Activated CD4-positive, CD25-positive, alpha-beta regulatory T cell treated with anti-CD3 and anti-CD28 coated beads, Interleukin-2, amount 50 U/mL, for 72 hours (primary cell): ENCODE measurements around the gene RANBP17.

Source experiments
- DNase-seq: peaks from one replicate; pipeline ENCODE4 v3.0.0; 2021

The RANBP17 gene

GRCh38 chr5:171306781-171307591, 445.2 kb downstream of the RANBP17 start:
- DNase-seq: no peak

GRCh38 chr5:171307789-171308452, 446.1 kb downstream of the RANBP17 start:
- DNase-seq: no peak

DNA sequence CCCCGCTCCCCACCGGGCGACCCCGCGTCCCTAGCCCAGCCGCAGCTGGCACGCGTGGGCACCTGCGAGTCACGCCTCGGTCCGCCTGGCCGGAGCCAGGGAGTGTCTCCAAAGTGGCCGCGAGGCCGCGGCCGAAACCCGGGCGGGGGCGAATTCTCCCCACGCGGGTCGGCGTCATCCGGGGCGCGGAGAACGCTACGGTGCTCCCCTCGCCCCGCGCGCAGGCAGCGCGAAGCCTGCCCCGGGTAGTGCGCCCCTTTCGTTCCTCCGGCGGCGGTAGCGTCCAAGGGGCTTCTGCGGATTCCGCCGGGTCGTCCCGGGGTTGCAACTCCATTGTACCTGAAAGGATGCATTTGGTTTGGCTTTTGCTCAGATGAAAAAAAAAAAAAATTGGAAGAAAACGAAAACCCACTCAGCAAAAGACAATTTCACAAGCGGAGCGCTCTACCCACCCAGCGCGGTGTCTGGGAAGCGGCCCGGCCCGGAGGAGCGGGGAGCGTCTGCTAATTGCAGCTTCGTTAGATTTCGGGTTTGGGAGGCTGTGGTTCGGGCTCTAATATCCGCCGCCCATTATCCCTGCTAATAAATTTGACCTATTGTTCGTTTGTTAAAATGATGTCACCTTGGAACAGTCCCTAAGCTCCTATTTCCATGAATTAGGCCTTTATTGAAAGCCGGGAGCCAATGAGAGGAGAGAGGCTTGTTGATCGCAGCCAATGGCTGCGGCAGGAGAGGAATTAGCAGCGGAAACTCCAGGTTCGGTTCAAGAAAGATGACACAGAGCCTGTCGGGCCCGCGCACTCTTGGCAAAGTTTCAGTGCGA, 446.8 kb downstream of the RANBP17 start, which contains the start of gene TLX3:
TSS of gene TLX3 (plus strand) at position 796 of the 823 bp plus-strand sequence. CDS start 118 bp downstream, outside the sequence.
- DNase-seq: no peak

GRCh38 chr5:171309276-171310211, 447.7 kb downstream of the RANBP17 start:
- no peak for DNase-seq

- no peak for DNase-seq
Measured at GRCh38 chr5:171310212-171310818, 448.5 kb downstream of the RANBP17 start.

DNA sequence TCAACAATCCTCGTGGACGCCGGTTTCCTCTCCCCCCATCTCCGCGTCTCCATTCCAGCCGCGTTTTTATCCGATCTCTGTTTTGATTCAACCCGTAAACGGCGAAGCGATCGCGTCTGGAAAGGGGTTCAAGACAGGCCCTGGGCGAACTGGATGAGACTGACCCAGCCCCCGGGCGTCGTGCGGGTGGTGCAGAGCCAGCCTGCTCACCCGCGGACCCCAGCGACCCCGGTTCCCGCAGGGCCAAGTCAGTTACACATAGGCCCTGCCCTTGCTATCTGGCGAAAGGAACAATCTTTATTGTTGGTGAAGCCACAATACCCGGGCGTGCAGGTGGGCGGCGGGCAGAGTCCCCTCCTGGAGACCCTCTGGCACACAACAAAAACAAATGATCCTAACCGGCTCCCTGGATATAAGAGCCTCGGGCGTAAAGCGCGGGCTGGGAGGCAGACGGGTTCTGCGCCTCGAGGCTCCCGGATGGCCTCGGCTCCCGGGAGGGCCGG, 449.1 kb downstream of the RANBP17 start:
- no peak for DNase-seq

DNA sequence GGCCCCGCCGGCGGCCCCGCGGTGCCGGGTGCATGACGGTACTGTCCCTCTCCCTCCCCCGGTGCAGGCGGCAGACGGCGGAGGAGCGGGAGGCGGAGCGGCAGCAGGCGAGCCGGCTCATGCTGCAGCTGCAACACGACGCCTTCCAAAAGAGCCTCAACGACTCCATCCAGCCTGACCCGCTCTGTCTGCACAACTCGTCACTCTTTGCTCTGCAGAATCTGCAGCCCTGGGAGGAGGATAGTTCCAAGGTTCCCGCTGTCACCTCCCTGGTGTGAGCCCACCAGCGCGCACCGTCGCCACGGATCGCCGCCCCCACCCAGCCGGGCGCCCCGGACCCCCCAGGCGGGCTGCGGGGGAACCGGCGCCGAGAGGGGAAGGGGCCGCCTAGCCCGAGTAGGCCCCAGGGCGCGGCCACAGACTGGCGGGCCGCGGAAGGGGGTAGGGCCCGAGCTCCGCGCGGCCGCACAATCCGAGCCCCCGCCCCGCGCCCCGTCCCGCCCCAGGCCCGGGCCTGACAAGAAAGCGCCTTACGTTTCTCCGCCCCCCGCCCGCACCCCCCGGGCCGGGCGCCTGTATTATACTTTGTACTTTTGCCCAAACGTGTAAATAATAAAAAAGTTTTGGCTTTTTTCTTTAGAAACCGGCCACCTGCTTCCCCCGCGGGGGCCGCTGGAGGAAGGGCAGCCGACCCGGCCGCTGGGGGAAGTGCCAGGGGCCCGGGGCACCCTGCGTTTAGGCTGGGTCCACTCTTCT, 449.7 kb downstream of the RANBP17 start:
- no peak for DNase-seq

- no peak for DNase-seq
Measured at GRCh38 chr5:171312129-171312974, 450.5 kb downstream of the RANBP17 start.

DNA sequence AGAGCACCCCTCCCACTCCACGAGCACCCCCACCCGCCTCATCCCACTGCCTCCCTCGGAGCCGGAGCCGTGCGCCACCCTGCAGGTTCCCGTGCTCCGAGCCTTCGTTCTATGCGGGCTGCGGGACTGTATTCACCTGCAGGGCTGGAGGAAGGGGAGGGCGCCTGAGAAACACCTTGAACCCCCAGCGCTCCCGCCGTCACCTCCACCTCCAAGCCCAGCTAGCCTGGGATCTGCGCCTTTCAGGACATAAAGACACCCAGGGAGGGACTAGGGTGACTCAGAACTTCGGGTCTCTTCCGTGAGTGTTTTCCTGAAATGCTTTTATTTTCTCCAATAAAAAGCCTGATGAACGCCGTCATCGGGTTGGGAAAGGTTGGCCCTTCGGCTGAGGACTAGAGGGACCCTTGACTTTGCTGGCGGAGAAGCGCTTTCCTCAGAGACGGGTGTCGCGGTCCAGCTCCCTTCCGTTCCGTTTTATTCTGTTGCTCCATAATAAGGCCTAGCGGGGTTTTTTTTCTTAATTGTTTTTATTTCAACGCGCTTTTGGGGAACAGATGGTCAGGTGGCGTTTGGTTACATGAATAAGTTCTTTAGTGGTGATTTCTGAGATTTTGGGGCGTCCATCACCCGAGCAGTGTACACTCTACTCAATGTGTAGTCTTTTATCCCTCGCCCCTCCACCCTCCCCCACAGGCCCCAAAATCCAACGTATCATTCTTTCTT, 451.8 kb downstream of the RANBP17 start:
- no peak for DNase-seq

- DNase-seq: no peak
Measured at GRCh38 chr5:171314728-171315385, 453.0 kb downstream of the RANBP17 start.

DNA sequence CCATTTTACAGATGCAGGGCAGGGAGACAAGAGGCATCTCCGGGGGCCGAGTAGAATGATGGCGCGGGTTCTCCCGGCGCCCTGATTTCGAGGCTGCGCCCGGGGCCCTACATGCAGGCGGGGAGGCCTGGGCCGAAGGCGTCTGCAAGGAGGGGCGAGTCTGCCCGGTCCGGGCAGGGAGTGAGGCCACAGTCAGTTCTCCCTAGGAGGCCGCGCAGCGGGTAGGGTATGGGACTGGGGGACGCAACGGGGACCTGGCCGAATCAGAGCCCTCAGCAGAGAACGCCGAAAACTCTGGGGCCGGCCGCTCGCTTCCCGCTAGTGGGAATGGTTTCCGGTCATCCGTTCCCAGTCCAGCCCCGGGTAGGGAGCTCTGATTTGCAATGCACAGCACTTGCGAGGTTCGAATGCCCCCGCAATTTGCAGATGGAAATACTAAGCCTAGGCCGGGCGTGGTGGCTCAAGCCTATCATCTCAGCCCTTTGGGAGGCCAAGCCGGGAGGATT, 453.6 kb downstream of the RANBP17 start:
- DNase-seq: no peak

- DNase-seq: no peak
Measured at GRCh38 chr5:171315925-171316257, 454.1 kb downstream of the RANBP17 start.

DNA sequence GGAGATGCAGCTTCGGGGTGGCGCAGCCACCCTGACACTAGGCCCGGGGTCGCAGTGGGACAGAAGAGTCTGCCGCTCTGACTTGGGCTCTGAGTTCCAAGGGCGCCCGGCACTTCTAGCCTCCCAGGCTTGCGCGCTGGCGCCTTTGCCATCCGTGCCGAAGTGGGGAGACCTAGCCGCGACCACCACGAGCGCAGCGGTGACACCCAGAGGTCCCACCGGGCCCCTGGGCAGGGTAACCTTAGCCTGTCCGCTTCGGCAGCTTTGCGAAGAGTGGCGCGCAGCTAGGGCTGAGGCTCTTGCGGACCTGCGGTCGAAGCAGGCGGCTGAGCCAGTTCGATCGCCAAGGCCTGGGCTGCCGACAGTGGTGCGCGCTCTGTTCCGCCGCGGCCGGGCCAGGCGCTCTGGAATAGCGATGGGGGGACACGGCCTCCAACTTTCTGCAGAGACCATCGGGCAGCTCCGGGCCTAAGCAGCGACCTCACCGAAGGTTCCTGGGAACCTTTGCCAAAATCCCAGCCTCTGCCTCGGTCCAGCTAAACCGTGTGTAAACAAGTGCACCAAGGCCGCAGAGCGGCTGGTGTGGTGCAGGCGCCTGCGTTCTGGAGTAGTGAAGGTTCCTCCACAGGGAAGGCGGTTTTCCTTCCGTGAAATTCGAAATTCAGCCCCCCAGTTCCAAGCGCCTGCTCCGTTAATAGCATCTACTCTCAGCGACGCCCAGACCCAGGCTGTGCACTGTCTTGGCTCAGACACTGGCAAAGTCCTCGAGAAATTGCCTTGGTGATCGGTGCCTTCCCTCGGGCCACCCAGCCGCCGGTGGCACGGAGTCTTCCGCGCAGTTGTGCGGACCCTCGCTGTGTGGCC, 454.7 kb downstream of the RANBP17 start:
- DNase-seq: no peak

- no peak for DNase-seq
Measured at GRCh38 chr5:171317230-171317629, 455.4 kb downstream of the RANBP17 start.

GRCh38 chr5:171318026-171318425, 456.2 kb downstream of the RANBP17 start:
- DNase-seq: no peak

DNA sequence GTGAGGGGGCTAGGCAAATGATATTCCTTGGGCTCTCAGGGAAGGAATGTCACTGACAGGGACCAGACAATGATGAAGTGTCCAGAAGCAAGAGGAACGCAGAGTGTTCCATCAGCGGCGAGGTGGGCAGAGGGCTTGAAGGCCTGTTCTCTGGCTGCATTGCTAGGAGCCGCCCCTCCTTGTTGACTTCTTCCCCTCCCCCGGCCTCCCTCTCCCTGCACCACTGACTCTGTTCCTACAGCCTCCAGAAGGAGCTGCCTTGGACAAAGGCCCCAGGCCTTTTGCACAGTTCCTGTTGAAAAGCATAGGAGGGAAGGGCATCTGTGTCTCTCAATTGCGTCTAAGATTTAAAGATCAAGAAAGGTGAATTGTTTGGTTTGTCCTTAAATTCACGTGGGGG, 459.6 kb downstream of the RANBP17 start:
- DNase-seq: no peak

DNA sequence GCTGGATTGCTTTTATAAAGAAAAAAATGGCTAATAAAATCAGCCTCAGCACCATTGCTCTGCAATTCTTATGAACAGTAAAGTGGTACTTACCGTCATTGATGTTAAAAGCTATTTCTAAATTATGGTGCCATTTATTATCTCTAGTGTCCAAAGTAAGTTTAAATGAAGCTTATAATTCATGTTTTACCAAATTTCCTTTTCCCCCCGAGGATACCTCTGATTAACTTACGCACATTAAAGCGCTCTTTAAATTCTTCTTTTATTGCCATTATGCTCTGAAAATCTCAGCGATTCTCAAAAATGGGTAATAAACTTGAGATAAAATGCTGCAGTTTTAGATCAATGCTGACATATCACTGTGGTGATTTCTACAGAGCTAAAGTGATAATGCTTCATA, 460.7 kb downstream of the RANBP17 start:
- DNase-seq: no peak
